Gastrocnemius medialis (tissue), 4 donors: ENCODE measurements around the gene TH.

Source experiments
- POLR2A ChIP-seq, 2 donors: fragments of 450-650 bp; IDR thresholded peaks; one replicate each; pipeline ENCODE4 v1.6.1; 2017; ENCODE audit warnings: antibody characterized with exemption in 2 of 2, mild to moderate bottlenecking in 2 of 2, moderate library complexity in 2 of 2
- TF ChIP-seq, protein P1 (sequence below), 5 experiments: fragments of 450-650 bp in 3 of 5; fragments of 200-600 bp in 2 of 5; sonication (generic) in 2 of 5; IDR thresholded peaks in 4 of 5; conservative IDR thresholded peaks in 1 of 5; 1 replicate in 4 of 5; 2 replicates in 1 of 5; pipeline ENCODE4 v1.5.1; 2016 to 2019; ENCODE audit warnings: antibody characterized with exemption in 5 of 5, mild to moderate bottlenecking in 3 of 5, moderate library complexity in 3 of 5

DNA sequence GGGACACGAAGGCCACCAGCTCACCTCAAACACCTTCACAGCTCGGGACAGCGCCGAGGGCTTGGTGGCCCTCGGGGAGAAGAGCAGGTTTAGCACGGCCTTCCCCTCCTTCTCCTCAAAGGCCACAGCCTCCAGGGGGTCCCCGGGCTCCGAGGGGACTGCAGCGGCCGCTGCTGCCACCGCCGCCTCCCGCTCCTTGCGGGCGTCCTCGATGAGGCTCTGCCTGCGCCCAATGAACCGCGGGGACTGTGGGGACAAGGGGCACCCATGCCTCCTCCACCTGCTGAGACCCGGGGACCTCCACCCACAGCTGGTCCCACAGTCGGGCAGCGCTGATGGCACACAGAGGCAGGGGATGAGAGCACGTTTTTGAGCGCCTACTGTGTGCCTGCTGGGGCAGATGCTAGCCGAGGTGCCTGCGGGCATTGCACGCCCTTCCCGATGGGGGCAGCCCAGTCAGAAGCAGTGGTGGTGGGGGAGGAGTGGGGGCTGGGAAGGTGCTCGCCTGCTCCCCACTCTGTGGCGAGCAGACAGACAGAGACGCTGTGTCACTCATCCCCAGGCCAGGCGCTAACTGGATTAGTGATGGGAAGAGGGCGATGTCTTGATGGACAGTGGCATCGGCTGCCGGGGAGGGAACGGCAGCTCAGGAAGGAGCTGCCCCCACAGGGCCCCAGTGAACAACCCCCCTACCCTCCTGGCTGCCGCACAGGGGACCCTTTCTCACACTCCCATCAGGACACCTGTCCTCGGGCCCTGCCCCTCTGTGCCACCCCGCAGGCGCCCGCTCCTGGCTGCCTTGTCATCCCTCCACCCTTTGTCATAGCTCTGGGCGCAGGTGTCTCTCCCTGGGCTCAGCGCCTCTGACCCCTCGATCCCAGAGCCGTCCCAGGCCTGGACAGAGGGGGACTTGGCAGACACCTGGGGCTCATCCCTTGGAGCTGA, 1.7 kb downstream of the TH start:
- TF ChIP-seq, protein P1, sequence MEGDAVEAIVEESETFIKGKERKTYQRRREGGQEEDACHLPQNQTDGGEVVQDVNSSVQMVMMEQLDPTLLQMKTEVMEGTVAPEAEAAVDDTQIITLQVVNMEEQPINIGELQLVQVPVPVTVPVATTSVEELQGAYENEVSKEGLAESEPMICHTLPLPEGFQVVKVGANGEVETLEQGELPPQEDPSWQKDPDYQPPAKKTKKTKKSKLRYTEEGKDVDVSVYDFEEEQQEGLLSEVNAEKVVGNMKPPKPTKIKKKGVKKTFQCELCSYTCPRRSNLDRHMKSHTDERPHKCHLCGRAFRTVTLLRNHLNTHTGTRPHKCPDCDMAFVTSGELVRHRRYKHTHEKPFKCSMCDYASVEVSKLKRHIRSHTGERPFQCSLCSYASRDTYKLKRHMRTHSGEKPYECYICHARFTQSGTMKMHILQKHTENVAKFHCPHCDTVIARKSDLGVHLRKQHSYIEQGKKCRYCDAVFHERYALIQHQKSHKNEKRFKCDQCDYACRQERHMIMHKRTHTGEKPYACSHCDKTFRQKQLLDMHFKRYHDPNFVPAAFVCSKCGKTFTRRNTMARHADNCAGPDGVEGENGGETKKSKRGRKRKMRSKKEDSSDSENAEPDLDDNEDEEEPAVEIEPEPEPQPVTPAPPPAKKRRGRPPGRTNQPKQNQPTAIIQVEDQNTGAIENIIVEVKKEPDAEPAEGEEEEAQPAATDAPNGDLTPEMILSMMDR (IDR thresholded peaks at IDR 0.05 in 4 of 5, conservative IDR thresholded peaks at IDR 0.05 in 1 of 5), result no peak
- TF ChIP-seq POLR2A (IDR thresholded peaks at IDR 0.05), result no peak
